CD14-positive monocyte (primary cell): ENCODE results near the gene PTBP2. TPM values are rescaled to one million over a fixed set of nuclear protein-coding genes. Genes with fewer than 3 reads are reported as not detected.

Experiments used
- DNase-seq, 3 donors: peaks; one replicate each; pipeline ENCODE4 v3.0.0-alpha.2; 2011 to 2022
- H2AFZ ChIP-seq: 2 replicates; pipeline ENCODE4 v1.6.0; 2012; ENCODE audit warnings: mild to moderate bottlenecking, low read depth, low read length, inconsistent platforms; ENCODE audit not compliant: insufficient read depth, poor library complexity, severe bottlenecking
- H3K27ac ChIP-seq, 2 donors: 1 replicate in 1 of 2; 2 replicates in 1 of 2; pipeline ENCODE4 v1.5.1; 2012 to 2013; ENCODE audit warnings: low read length in 2 of 2, control low read depth in 1 of 2, inconsistent platforms in 1 of 2, low read depth in 1 of 2, mild to moderate bottlenecking in 1 of 2
- H3K27me3 ChIP-seq, 2 donors: one replicate each; pipeline versions ENCODE4 v1.6.0 to v1.6.1; 2011 to 2013; ENCODE audit warnings: low read length in 2 of 2; ENCODE audit not compliant: control insufficient read depth in 2 of 2, insufficient read depth in 2 of 2
- H3K36me3 ChIP-seq, 2 donors: replicated peaks in 1 of 2; 1 replicate in 1 of 2; 2 replicates in 1 of 2; pipeline versions ENCODE4 v1.5.1 to v1.6.1; 2012 to 2013; ENCODE audit warnings: low read length in 2 of 2, control low read depth in 1 of 2, inconsistent platforms in 1 of 2, mild to moderate bottlenecking in 1 of 2; ENCODE audit not compliant: insufficient read depth in 2 of 2, control insufficient read depth in 1 of 2
- H3K4me1 ChIP-seq, 2 donors: 1 replicate in 1 of 2; 2 replicates in 1 of 2; pipeline versions ENCODE4 v1.5.1 to v1.6.1; 2012 to 2013; ENCODE audit warnings: low read length in 2 of 2, control low read depth in 1 of 2, inconsistent platforms in 1 of 2, mild to moderate bottlenecking in 1 of 2, moderate library complexity in 1 of 2; ENCODE audit not compliant: insufficient read depth in 2 of 2, control insufficient read depth in 1 of 2
- H3K4me2 ChIP-seq: replicated peaks from 2 replicates; pipeline ENCODE3; 2012; ENCODE audit warnings: low read length, moderate library complexity, mild to moderate bottlenecking; ENCODE audit not compliant: poor library complexity, severe bottlenecking; ENCODE audit errors: extremely low read depth
- H3K4me3 ChIP-seq, 3 experiments: fragments of 200-600 bp in 1 of 3; sonication (generic) in 1 of 3; replicated peaks in 1 of 3; 1 replicate in 2 of 3; 2 replicates in 1 of 3; pipeline ENCODE4 v1.5.1; 2011 to 2013; ENCODE audit warnings: low read length in 3 of 3, mild to moderate bottlenecking in 3 of 3, control low read depth in 2 of 3, low read depth in 2 of 3, inconsistent platforms in 1 of 3, moderate library complexity in 1 of 3
- H3K79me2 ChIP-seq: 2 replicates; pipeline ENCODE4 v1.6.0; 2012; ENCODE audit warnings: mild to moderate bottlenecking, control low read depth, inconsistent platforms, low read length, moderate library complexity; ENCODE audit not compliant: insufficient read depth
- H3K9ac ChIP-seq: 2 replicates; pipeline ENCODE4 v1.6.0; 2017; ENCODE audit warnings: low read length, mild to moderate bottlenecking; ENCODE audit not compliant: insufficient read depth, poor library complexity, severe bottlenecking
- H3K9me3 ChIP-seq, 2 donors: replicated peaks in 1 of 2; 1 replicate in 1 of 2; 2 replicates in 1 of 2; pipeline versions ENCODE4 v1.5.1 to v1.6.1; 2012 to 2013; ENCODE audit warnings: low read length in 2 of 2, control low read depth in 1 of 2; ENCODE audit not compliant: control insufficient read depth in 1 of 2, insufficient read depth in 1 of 2
- H4K20me1 ChIP-seq: 2 replicates; pipeline ENCODE4 v1.6.0; 2012; ENCODE audit warnings: mild to moderate bottlenecking, low read length, control low read depth, moderate library complexity; ENCODE audit not compliant: insufficient read depth
- H3K27ac Mint-ChIP-seq, 7 donors: one replicate each; pipeline ENCODE4 v1.8.0; 2020; ENCODE audit warnings: mild to moderate bottlenecking in 7 of 7, mixed read lengths in 7 of 7, moderate library complexity in 6 of 7, inconsistent platforms in 2 of 7
- H3K27me3 Mint-ChIP-seq, 3 donors: one replicate each; pipeline ENCODE4 v1.8.0; 2021 to 2022; ENCODE audit warnings: low read depth in 3 of 3, mild to moderate bottlenecking in 3 of 3, mixed read lengths in 3 of 3, moderate library complexity in 3 of 3, inconsistent platforms in 1 of 3
- H3K36me3 Mint-ChIP-seq, 2 donors: one replicate each; pipeline ENCODE4 v1.8.0; 2020; ENCODE audit warnings: mixed read lengths in 2 of 2, inconsistent platforms in 1 of 2, mild to moderate bottlenecking in 1 of 2
- H3K4me1 Mint-ChIP-seq: one replicate; pipeline ENCODE4 v1.8.0; 2020; ENCODE audit warnings: mild to moderate bottlenecking, mixed read lengths
- H3K4me3 Mint-ChIP-seq, 2 donors: one replicate each; pipeline ENCODE4 v1.8.0; 2020; ENCODE audit warnings: mild to moderate bottlenecking in 2 of 2, mixed read lengths in 2 of 2, moderate library complexity in 1 of 2
- H3K9me3 Mint-ChIP-seq, 7 donors: one replicate each; pipeline ENCODE4 v1.8.0; 2020 to 2022; ENCODE audit warnings: mixed read lengths in 7 of 7, mild to moderate bottlenecking in 6 of 7, moderate library complexity in 6 of 7, inconsistent platforms in 2 of 7
- CTCF ChIP-seq: fragments of 200-600 bp; IDR thresholded peaks from one replicate; pipeline ENCODE4 v1.8.0; 2022; ENCODE audit warnings: antibody characterized with exemption, mild to moderate bottlenecking
- WGBS: methylation state at CpG from one replicate; pipeline ENCODE4 v1.1.5; 2013; ENCODE audit warnings: missing lambda C conversion rate; ENCODE audit not compliant: insufficient coverage; 5-methylcytosine and 5-hydroxymethylcytosine counted together
- intact Hi-C, 2 donors: fragments of 100-400 bp; cut with micrococcal nuclease; formaldehyde crosslinking; loops; one replicate each; pipeline versions ENCODE4 v1.15.0 to v1.15.1; 2023
- polyA plus RNA-seq, 3 donors: library from polyadenylated mRNA; depleted of rRNA in 1 of 3; unstranded in 2 of 3; stranded (reverse) in 1 of 3; fragments of 300-500 nt in 2 of 3; fragments of >200 nt in 1 of 3; fragmentation: Illumina TruSeq in 2 of 3; gene quantifications; 1 replicate in 2 of 3; 2 replicates in 1 of 3; pipeline ENCODE4 v1.2.3, GENCODE V29; 2012 to 2021

PTBP2 gene
- polyA plus RNA-seq, 3 donors, result 0.52 to 18.2 (median 1.2) TPM

- Histone ChIP-seq H3K27ac (no peak overlapping the region), H3K4me1 (no peaks in the 10 kb centered on the region), H3K4me3 (no peak overlapping the region), H2AFZ (no peak overlapping the region), H3K9me3 (peaks cover 0 to 21% of the 10 kb centered on the region in 2 donors), H3K27me3 (no peaks in the 10 kb centered on the region), H3K9ac (no peak overlapping the region), H3K79me2 (no peaks in the 10 kb centered on the region), H3K4me2 (no peak overlapping the region), H3K36me3 (no peaks in the 10 kb centered on the region), H4K20me1 (no peaks in the 10 kb centered on the region)
- no peaks in the 10 kb centered on the region for H3K27me3 Mint-ChIP-seq
- no peak for TF ChIP-seq CTCF
- intact Hi-C loops, result no loop called here
- H3K36me3 Mint-ChIP-seq, result no peaks in the 10 kb centered on the region
- peaks cover 12 to 27% (median 15%) of the 10 kb centered on the region in 7 donors for H3K9me3 Mint-ChIP-seq
- WGBS, result 92% methylated on average over 2 of the region's 2 CpGs
- no peaks in the 10 kb centered on the region for H3K4me1 Mint-ChIP-seq
- no peak for DNase-seq
- H3K27ac Mint-ChIP-seq, result no peak overlapping the region
- no peak overlapping the region for H3K4me3 Mint-ChIP-seq
Observed at GRCh38 chr1:96861836-96862235, 140.3 kb downstream of the PTBP2 start.

GRCh38 chr1:96863449-96863848, 141.9 kb downstream of the PTBP2 start:
- no peak for TF ChIP-seq CTCF
- H3K79me2 ChIP-seq, result no peaks in the 10 kb centered on the region
- no peaks in the 10 kb centered on the region for H3K4me1 ChIP-seq
- H3K4me3 ChIP-seq, result no peak overlapping the region
- no peaks in the 10 kb centered on the region for H3K36me3 Mint-ChIP-seq
- no peak overlapping the region for H3K4me3 Mint-ChIP-seq
- no peak overlapping the region for H3K27ac Mint-ChIP-seq
- no peaks in the 10 kb centered on the region for H3K27me3 Mint-ChIP-seq
- H3K36me3 ChIP-seq, result no peaks in the 10 kb centered on the region
- no peak overlapping the region for H3K4me2 ChIP-seq
- intact Hi-C loops, result no loop called here
- H4K20me1 ChIP-seq, result no peaks in the 10 kb centered on the region
- H3K9me3 Mint-ChIP-seq, result peaks cover 7 to 18% (median 12%) of the 10 kb centered on the region in 7 donors
- H2AFZ ChIP-seq, result no peak overlapping the region
- no peaks in the 10 kb centered on the region for H3K27me3 ChIP-seq
- no peak for DNase-seq
- no peak overlapping the region for H3K27ac ChIP-seq
- 29% methylated on average over 1 of the region's 5 CpGs for WGBS
- peaks cover 0 to 21% of the 10 kb centered on the region in 2 donors for H3K9me3 ChIP-seq
- H3K4me1 Mint-ChIP-seq, result no peaks in the 10 kb centered on the region
- no peak overlapping the region for H3K9ac ChIP-seq
